ENCODE measurements around the gene MMP15.

- TF ChIP-seq CTCF (IDR thresholded peaks at IDR 0.05) (no peak), EZH2phosphoT487 (IDR thresholded peaks at IDR 0.05) (no peak)
Observed at GRCh38 chr16:58043571-58044155, 18.1 kb downstream of the MMP15 start.

Measured in neural progenitor cell (in vitro differentiated cells).